Kidney epithelial cell (primary cell): ENCODE results near the gene RAPGEF4. TPM values are rescaled to one million over a fixed set of nuclear protein-coding genes. Genes with fewer than 3 reads are reported as not detected.

ENCODE experiments used
- DNase-seq: peaks from one replicate; pipeline ENCODE4 v3.0.0-alpha.2; 2010; ENCODE audit warnings: low read depth
- H3K27me3 ChIP-seq: 2 replicates; pipeline ENCODE4 v1.6.0; 2011; ENCODE audit warnings: low read length; ENCODE audit not compliant: control insufficient read depth, insufficient read depth
- H3K36me3 ChIP-seq: 2 replicates; pipeline ENCODE4 v1.5.1; 2011; ENCODE audit warnings: low read length; ENCODE audit not compliant: control insufficient read depth, insufficient read depth
- H3K4me3 ChIP-seq: 2 replicates; pipeline ENCODE4 v1.5.1; 2011; ENCODE audit warnings: low read depth, mild to moderate bottlenecking, control low read depth, low read length
- CTCF ChIP-seq: IDR thresholded peaks from 2 replicates; pipeline ENCODE4 v1.5.1; 2011; ENCODE audit warnings: mild to moderate bottlenecking, moderate library complexity, low read length, control low read depth, inconsistent platforms; ENCODE audit not compliant: insufficient read depth, poor library complexity, severe bottlenecking
- total RNA-seq: library from RNA; depleted of rRNA; stranded (reverse); fragments of >200 nt; gene quantifications from 2 replicates; pipeline ENCODE4 v1.2.3, GENCODE V29; 2015

The RAPGEF4 gene
- total RNA-seq, 1 donor from 2014 or later, result 0.71 TPM

GRCh38 chr2:172894689-172895387 lies 159.2 kb downstream of the RAPGEF4 start:
- Histone ChIP-seq H3K27me3 (peaks cover 5% of the 10 kb centered on the region), H3K4me3 (no peak overlapping the region), H3K36me3 (no peaks in the 10 kb centered on the region)
- no peak for TF ChIP-seq CTCF
- DNase-seq, result no peak

- TF ChIP-seq CTCF, result no peak
- Histone ChIP-seq H3K36me3 (no peaks in the 10 kb centered on the region), H3K4me3 (no peak overlapping the region), H3K27me3 (peaks cover 5% of the 10 kb centered on the region)
- DNase-seq, result no peak
These were observed 161.0 kb downstream of the RAPGEF4 start for GRCh38 chr2:172896661-172897081.

- Histone ChIP-seq H3K27me3 (no peaks in the 10 kb centered on the region), H3K4me3 (no peak overlapping the region), H3K36me3 (no peaks in the 10 kb centered on the region)
- no peak for DNase-seq
- TF ChIP-seq CTCF, result no peak
These were observed 165.2 kb downstream of the RAPGEF4 start for GRCh38 chr2:172900871-172901270.

GRCh38 chr2:172901913-172902312 lies 166.3 kb downstream of the RAPGEF4 start:
- no peak overlapping the region for H3K4me3 ChIP-seq
- no peak for TF ChIP-seq CTCF
- H3K36me3 ChIP-seq, result no peaks in the 10 kb centered on the region
- no peak for DNase-seq
- no peaks in the 10 kb centered on the region for H3K27me3 ChIP-seq

GRCh38 chr2:172904236-172904635 lies 168.6 kb downstream of the RAPGEF4 start:
- TF ChIP-seq CTCF, result no peak
- H3K36me3 ChIP-seq, result no peaks in the 10 kb centered on the region
- H3K4me3 ChIP-seq, result no peak overlapping the region
- DNase-seq, result no peak
- H3K27me3 ChIP-seq, result no peaks in the 10 kb centered on the region
